Left renal pelvis (tissue), 4 donors: ENCODE results near the gene ETFA. TPM values are rescaled to one million over a fixed set of nuclear protein-coding genes. Genes with fewer than 3 reads are reported as not detected.

Experiments used
- DNase-seq, 4 donors: peaks; one replicate each; pipeline ENCODE4 v3.0.0-alpha.2; 2013; ENCODE audit warnings: low read depth in 4 of 4, low spot score in 3 of 4
- polyA plus RNA-seq, 4 donors: library from polyadenylated mRNA; unstranded; fragments of 120-200 nt; gene quantifications; one replicate each; pipeline ENCODE4 v1.2.1, GENCODE V29; 2013; ENCODE audit not compliant: insufficient read length in 4 of 4

Gene ETFA
- polyA plus RNA-seq, 4 donors = 103 to 170 (median 163) TPM

- no peak for DNase-seq
Measured at GRCh38 chr15:76199106-76200082, 111.9 kb downstream of the ETFA start.

GRCh38 chr15:76198456-76199105 lies 112.7 kb downstream of the ETFA start:
- no peak for DNase-seq

- no peak for DNase-seq
Measured at GRCh38 chr15:76197703-76198455, 113.4 kb downstream of the ETFA start.

GRCh38 chr15:76196269-76197231 lies 114.7 kb downstream of the ETFA start:
- peak; percentile 27 to 65 (median 44) for DNase-seq

- DNase-seq = no peak
Measured at GRCh38 chr15:76195506-76196268, 115.6 kb downstream of the ETFA start.

GRCh38 chr15:76193934-76194333 lies 117.3 kb downstream of the ETFA start:
- no peak for DNase-seq

- DNase-seq = no peak
Measured at GRCh38 chr15:76192715-76193114, 118.6 kb downstream of the ETFA start.

- no peak for DNase-seq
Measured at GRCh38 chr15:76191539-76192244, 119.6 kb downstream of the ETFA start.

GRCh38 chr15:76190751-76191538 lies 120.3 kb downstream of the ETFA start:
- peak in 2 of 4 donors; percentile 38 to 42 for DNase-seq

GRCh38 chr15:76190070-76190564 lies 121.2 kb downstream of the ETFA start:
- no peak for DNase-seq

GRCh38 chr15:76189106-76189505 lies 122.2 kb downstream of the ETFA start:
- no peak for DNase-seq

- no peak for DNase-seq
Measured at GRCh38 chr15:76187163-76187562, 124.1 kb downstream of the ETFA start.

- no peak for DNase-seq
Measured at GRCh38 chr15:76185716-76186115, 125.6 kb downstream of the ETFA start.

GRCh38 chr15:76184650-76185035 lies 126.6 kb downstream of the ETFA start:
- DNase-seq = no peak

GRCh38 chr15:76183930-76184649 lies 127.2 kb downstream of the ETFA start:
- no peak for DNase-seq

GRCh38 chr15:76181705-76182107 lies 129.6 kb downstream of the ETFA start:
- no peak for DNase-seq

GRCh38 chr15:76180321-76180720 lies 130.9 kb downstream of the ETFA start:
- DNase-seq = no peak
